Natural killer cell (primary cell): ENCODE measurements around the gene MEF2A. TPM values are rescaled to one million over a fixed set of nuclear protein-coding genes. Genes with fewer than 3 reads are reported as not detected.

Experiments used
- ATAC-seq, 3 donors: fragments of 150-1000 bp in 2 of 3; fragments of 200-7000 bp in 1 of 3; cut with Tn5 transposase; 1 replicate in 1 of 3; 2 replicates in 2 of 3; pipeline ENCODE4 v1.10.0; 2021; ENCODE audit warnings: mild to moderate bottlenecking in 2 of 3, moderate library complexity in 2 of 3
- DNase-seq, 2 donors: peaks; one replicate each; pipeline versions ENCODE4 v3.0.0 to v3.0.0-alpha.2; 2013 to 2021; ENCODE audit warnings: mixed read lengths in 1 of 2
- H3K27ac ChIP-seq: one replicate; pipeline ENCODE4 v1.5.1; 2013; ENCODE audit warnings: mild to moderate bottlenecking, low read length
- H3K27me3 ChIP-seq: one replicate; pipeline ENCODE4 v1.6.1; 2013; ENCODE audit warnings: low read length; ENCODE audit not compliant: control insufficient read depth, insufficient read depth
- H3K36me3 ChIP-seq: one replicate; pipeline ENCODE4 v1.6.1; 2013; ENCODE audit warnings: low read length; ENCODE audit not compliant: control insufficient read depth, insufficient read depth
- H3K4me1 ChIP-seq: one replicate; pipeline ENCODE4 v1.6.1; 2013; ENCODE audit warnings: low read length; ENCODE audit not compliant: control insufficient read depth, insufficient read depth
- H3K4me3 ChIP-seq: one replicate; pipeline ENCODE4 v1.5.1; 2013; ENCODE audit warnings: low read length
- H3K9me3 ChIP-seq: one replicate; pipeline ENCODE4 v1.6.1; 2013; ENCODE audit warnings: low read length; ENCODE audit not compliant: control insufficient read depth, insufficient read depth
- H3K27ac Mint-ChIP-seq, 2 donors: one replicate each; pipeline ENCODE4 v1.8.0; 2022; ENCODE audit warnings: mild to moderate bottlenecking in 2 of 2, mixed read lengths in 2 of 2, moderate library complexity in 1 of 2
- H3K27me3 Mint-ChIP-seq, 2 donors: one replicate each; pipeline ENCODE4 v1.8.0; 2022; ENCODE audit warnings: low read depth in 2 of 2, mixed read lengths in 2 of 2
- H3K36me3 Mint-ChIP-seq: one replicate; pipeline ENCODE4 v1.8.0; 2022; ENCODE audit warnings: mixed read lengths
- H3K4me1 Mint-ChIP-seq, 2 donors: one replicate each; pipeline ENCODE4 v1.8.0; 2022; ENCODE audit warnings: mixed read lengths in 2 of 2
- H3K4me3 Mint-ChIP-seq: one replicate; pipeline ENCODE4 v1.8.0; 2022; ENCODE audit warnings: mild to moderate bottlenecking, moderate library complexity, mixed read lengths
- H3K9me3 Mint-ChIP-seq, 2 donors: one replicate each; pipeline ENCODE4 v1.8.0; 2022; ENCODE audit warnings: mixed read lengths in 2 of 2
- CTCF ChIP-seq: fragments of 200-600 bp; IDR thresholded peaks from one replicate; pipeline ENCODE4 v1.8.0; 2022; ENCODE audit warnings: antibody characterized with exemption
- WGBS: methylation state at CpG from one replicate; pipeline ENCODE4 v1.1.7; 2013; ENCODE audit warnings: missing lambda C conversion rate; ENCODE audit not compliant: insufficient coverage; 5-methylcytosine and 5-hydroxymethylcytosine counted together
- intact Hi-C: fragments of 100-400 bp; cut with micrococcal nuclease; formaldehyde crosslinking; loops from one replicate; pipeline ENCODE4 v1.14.2; 2022
- total RNA-seq, 4 donors: library from RNA; stranded (reverse); fragments of 120-200 nt in 1 of 4; gene quantifications; one replicate each; pipeline versions ENCODE4 v1.2.3 to v1.2.4, GENCODE V29; 2013 to 2022

MEF2A gene
- total RNA-seq, 3 donors from 2014 or later (not counting 1 experiment from before 2014, with no cell fraction given), result 31.1 to 33.9 (median 33.6) TPM

GRCh38 chr15:99716540-99717095 lies 150.8 kb downstream of the MEF2A start:
- H3K4me1 Mint-ChIP-seq, result peaks cover 39 to 49% of the 10 kb centered on the region in 2 donors
- H3K36me3 Mint-ChIP-seq, result peaks cover 6% of the 10 kb centered on the region
- H3K4me3 Mint-ChIP-seq, result no peak overlapping the region
- ATAC-seq (no peak), DNase-seq (no peak)
- no peaks in the 10 kb centered on the region for H3K9me3 ChIP-seq
- no peaks in the 10 kb centered on the region for H3K9me3 Mint-ChIP-seq
- peaks cover 15% of the 10 kb centered on the region for H3K4me1 ChIP-seq
- H3K27me3 ChIP-seq, result no peaks in the 10 kb centered on the region
- WGBS, result 94% methylated on average over 10 of the region's 10 CpGs
- no peak overlapping the region for H3K4me3 ChIP-seq
- intact Hi-C loops, result no loop called here
- H3K36me3 ChIP-seq, result peaks cover 17% of the 10 kb centered on the region
- no peaks in the 10 kb centered on the region for H3K27me3 Mint-ChIP-seq
- no peak overlapping the region for H3K27ac Mint-ChIP-seq
- no peak overlapping the region for H3K27ac ChIP-seq
- no peak for TF ChIP-seq CTCF

- H3K4me3 ChIP-seq, result no peak overlapping the region
- no peak overlapping the region for H3K27ac ChIP-seq
- WGBS, result 84% methylated on average over 19 of the region's 19 CpGs
- H3K4me1 ChIP-seq, result peaks cover 15% of the 10 kb centered on the region
- H3K4me1 Mint-ChIP-seq, result peaks cover 38 to 43% of the 10 kb centered on the region in 2 donors
- intact Hi-C loops, result no loop called here
- no peaks in the 10 kb centered on the region for H3K27me3 Mint-ChIP-seq
- DNase-seq (no peak), ATAC-seq (no peak)
- H3K4me3 Mint-ChIP-seq, result no peak overlapping the region
- TF ChIP-seq CTCF, result no peak
- peaks cover 10% of the 10 kb centered on the region for H3K36me3 ChIP-seq
- H3K36me3 Mint-ChIP-seq, result peaks cover 3% of the 10 kb centered on the region
- no peaks in the 10 kb centered on the region for H3K27me3 ChIP-seq
- H3K27ac Mint-ChIP-seq, result no peak overlapping the region
- H3K9me3 Mint-ChIP-seq, result no peaks in the 10 kb centered on the region
- no peaks in the 10 kb centered on the region for H3K9me3 ChIP-seq
Observed at GRCh38 chr15:99717161-99718009, 151.6 kb downstream of the MEF2A start.

GRCh38 chr15:99718421-99718820 lies 152.6 kb downstream of the MEF2A start:
- Mint-ChIP-seq H3K36me3 (no peaks in the 10 kb centered on the region), H3K4me1 (peaks cover 35 to 39% of the 10 kb centered on the region in 2 donors), H3K9me3 (no peaks in the 10 kb centered on the region), H3K27ac (no peak overlapping the region), H3K4me3 (no peak overlapping the region), H3K27me3 (no peaks in the 10 kb centered on the region)
- Histone ChIP-seq H3K4me3 (no peak overlapping the region), H3K4me1 (peaks cover 15% of the 10 kb centered on the region), H3K27ac (no peak overlapping the region), H3K9me3 (no peaks in the 10 kb centered on the region), H3K27me3 (no peaks in the 10 kb centered on the region), H3K36me3 (peaks cover 1% of the 10 kb centered on the region)
- no peak for DNase-seq
- no peak for ATAC-seq
- over 99% methylated on average over 4 of the region's 4 CpGs for WGBS
- intact Hi-C loops, result no loop called here
- TF ChIP-seq CTCF, result no peak
